ENCODE measurements around the gene PODXL.

PODXL gene

GRCh38 chr7:131564640-131565039, 8.2 kb upstream of the PODXL start:
- DNase-seq (ENCODE audit: low spot score) = no peak

- DNase-seq (ENCODE audit: low spot score) = no peak
Measured at GRCh38 chr7:131563918-131564317, 7.5 kb upstream of the PODXL start.

DNA sequence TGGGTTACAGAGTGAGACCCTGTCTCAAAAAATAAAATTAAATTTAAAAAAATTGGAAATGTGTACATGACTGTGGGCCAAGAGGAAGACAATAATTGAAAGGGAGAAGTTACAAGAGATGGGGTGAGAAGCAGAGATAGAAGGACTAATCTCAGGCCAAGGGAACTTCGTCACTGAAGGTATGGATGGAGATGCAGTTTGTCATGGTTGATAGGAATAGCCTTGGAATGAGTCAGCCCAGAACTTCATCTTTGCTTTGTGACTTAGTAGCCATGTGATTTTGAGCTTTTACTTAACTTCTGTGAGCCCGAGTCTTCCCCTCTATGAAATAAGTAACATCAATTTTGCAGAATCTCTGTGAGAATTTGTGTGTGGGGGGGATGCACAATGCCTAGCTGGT, 6.5 kb upstream of the PODXL start:
- no peak for DNase-seq (ENCODE audit: low spot score)

- DNase-seq (ENCODE audit: low spot score) = no peak
Measured at GRCh38 chr7:131560061-131560460, 3.6 kb upstream of the PODXL start.

- no peak for DNase-seq (ENCODE audit: low spot score)
Measured at GRCh38 chr7:131557652-131558385, 1.4 kb upstream of the PODXL start.

- DNase-seq (ENCODE audit: low spot score) = no peak
Measured at GRCh38 chr7:131556909-131557651, 652 bp upstream of the PODXL start.

GRCh38 chr7:131555552-131556052, 826 bp downstream of the PODXL start:
- peak; percentile 2 for DNase-seq (ENCODE audit: low spot score)

- DNase-seq (ENCODE audit: low spot score) = no peak
Measured at GRCh38 chr7:131554880-131555516, 1.4 kb downstream of the PODXL start.

- DNase-seq (ENCODE audit: low spot score) = no peak
Measured at GRCh38 chr7:131553931-131554330, 2.5 kb downstream of the PODXL start.

DNA sequence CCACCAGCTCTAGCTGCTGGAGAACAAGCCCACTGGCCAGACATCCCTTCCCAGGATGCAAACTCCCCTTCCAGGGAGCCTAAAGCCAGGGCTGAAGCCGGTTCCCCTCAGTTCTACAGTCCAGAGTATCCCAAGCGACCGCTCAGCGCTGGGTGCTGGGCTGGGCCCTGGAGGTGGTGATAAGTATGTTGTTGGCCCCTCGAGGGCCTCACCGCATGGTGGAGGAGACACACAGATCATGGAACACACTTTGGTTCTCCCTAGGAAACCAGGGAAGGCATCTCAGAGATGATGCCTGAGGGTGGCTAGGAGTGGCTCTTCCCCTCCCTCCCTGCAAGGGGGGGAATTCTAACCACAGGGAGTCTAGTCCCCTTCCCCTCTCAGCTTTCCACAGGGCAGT, 4.4 kb downstream of the PODXL start:
- no peak for DNase-seq (ENCODE audit: low spot score)

DNA sequence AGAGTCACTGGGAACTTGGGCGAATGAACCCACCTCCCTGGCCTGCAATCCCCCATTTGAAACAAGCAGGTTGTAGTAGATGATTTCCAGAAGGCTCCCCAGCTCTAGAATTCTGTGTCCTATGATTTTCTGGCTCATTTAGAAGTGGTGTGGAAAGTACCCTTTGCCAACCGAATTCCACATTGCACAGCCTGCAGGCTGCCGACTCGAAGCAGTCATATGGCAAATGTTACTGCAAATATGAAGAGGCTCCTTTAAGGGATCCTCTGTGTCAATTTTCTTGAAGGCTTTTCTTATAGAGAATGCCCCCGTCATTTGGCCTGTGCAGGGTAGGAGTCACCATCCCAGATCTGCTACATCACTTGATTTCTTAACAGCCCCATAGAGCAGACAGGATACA, 5.6 kb downstream of the PODXL start:
- no peak for DNase-seq (ENCODE audit: low spot score)

DNA sequence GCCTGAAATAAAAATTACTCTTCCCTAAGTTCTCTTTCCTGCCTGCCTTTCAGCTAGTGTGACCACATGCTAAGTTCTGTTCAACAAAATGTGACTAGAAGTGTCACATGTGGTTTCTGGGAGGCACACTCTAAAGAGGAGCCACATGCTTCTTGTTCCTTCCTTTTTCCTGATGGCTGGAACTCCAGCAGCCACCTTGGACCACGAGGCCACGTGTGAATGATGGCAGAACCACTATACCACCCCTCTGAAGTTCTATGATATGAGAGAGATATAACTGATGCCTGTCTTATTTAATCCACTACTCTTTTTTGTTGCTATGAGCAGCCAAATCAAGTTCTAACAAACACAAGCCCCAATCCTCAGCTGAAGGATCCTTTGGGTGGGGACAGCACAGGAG, 8.1 kb downstream of the PODXL start:
- no peak for DNase-seq (ENCODE audit: low spot score)

DNA sequence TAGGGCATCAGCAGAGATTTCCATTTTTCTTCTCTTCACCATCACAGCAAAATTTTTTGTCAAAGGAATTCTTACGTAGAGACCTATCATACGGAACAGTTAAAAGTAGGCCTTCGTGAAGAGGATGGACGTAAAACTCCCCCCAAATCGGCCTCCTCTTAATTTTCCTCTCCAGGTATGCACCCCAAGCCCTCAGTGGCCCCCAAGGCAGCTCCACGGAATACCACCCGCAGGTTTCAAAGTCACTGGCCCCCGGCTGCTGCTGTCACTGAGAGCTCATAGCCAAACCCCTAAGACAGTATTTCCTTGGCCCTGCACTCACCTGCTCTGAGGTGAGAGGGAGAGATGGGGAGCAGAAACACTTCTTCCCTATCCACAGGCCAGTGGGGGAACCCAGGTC, 8.8 kb downstream of the PODXL start:
- no peak for DNase-seq (ENCODE audit: low spot score)

GRCh38 chr7:131546583-131547141, 9.8 kb downstream of the PODXL start:
- peak; percentile 46 for DNase-seq (ENCODE audit: low spot score)

DNA sequence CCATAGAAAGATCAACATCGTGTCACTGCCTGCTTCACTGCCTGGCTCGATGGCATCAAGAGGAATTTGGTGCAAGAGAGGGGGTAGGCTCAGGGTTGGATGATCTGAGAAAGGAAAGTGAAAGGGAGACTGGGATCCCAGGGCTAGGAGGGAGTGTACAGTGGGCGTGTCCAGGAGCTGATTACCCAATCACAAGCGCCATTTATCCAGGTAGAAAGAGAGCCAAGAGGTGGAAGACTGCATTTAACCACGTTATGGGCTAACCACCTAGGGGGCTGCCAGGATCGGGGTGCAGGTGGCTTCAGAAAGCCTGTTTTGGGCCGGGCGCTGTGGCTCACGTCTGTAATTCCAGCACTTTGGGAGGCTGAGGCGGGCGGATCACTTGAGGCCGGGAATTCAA, 10.3 kb downstream of the PODXL start:
- DNase-seq (ENCODE audit: low spot score) = no peak

DNA sequence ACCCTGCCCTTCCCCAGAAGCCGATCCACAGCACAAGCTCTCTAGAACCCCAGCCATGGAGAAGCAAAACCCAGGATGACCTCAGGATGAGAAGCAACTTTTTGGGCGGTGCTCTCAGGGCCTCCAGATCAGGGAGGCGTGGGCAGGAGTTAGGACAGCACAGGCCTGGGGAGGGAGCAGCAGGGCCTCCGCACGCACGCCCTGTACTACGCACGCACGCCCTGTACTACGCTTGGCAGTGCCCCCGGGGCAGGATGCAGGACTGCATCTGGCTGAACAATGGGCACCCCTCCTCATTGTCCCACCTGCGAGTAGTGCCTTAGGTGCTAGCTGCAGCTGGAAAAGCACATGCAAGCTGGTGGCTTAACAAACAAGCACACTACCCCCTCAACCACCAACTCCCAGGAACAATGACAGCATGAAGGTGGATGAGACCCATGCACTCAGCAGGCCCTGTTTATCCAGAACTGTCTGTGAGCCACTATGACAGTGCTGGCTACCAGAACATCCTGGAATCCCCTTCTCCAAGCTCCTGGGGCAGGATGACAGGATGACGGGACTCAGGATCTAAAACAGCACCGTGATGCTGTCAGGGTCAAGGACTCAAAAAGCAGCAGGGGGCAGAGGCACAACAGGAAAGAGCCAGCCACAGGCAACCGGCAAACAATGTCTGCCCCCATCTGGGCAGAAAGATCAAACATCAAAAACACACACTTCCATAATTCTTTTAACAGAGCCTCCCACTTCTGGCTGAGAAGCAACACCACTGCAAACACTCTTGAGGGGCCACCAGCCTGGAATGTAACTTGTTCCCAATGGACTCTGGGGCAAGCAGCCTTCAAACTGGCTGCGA, 11.8 kb downstream of the PODXL start:
- DNase-seq (ENCODE audit: low spot score) = no peak

- DNase-seq (ENCODE audit: low spot score) = no peak
Measured at GRCh38 chr7:131544021-131544420, 12.4 kb downstream of the PODXL start.

DNA sequence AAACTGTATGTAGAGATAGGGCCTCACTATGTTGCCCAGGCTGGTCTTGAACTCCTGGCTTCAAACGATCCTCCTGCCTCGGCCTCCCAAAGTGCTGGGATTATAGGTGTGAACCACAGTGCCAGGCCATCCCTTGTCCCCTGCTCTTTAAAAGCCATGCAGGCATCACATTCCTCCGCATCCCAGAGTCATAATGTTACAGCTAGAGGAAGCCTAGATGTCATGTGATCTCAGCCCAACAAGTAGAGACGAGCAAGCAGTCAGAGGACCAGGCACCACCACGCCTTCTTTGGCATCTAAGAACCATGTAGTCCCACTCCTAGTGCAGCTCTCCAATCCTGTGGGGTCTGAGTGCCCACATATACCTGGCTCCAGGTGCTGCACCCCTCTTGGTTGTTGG, 13.1 kb downstream of the PODXL start:
- DNase-seq (ENCODE audit: low spot score) = no peak

DNA sequence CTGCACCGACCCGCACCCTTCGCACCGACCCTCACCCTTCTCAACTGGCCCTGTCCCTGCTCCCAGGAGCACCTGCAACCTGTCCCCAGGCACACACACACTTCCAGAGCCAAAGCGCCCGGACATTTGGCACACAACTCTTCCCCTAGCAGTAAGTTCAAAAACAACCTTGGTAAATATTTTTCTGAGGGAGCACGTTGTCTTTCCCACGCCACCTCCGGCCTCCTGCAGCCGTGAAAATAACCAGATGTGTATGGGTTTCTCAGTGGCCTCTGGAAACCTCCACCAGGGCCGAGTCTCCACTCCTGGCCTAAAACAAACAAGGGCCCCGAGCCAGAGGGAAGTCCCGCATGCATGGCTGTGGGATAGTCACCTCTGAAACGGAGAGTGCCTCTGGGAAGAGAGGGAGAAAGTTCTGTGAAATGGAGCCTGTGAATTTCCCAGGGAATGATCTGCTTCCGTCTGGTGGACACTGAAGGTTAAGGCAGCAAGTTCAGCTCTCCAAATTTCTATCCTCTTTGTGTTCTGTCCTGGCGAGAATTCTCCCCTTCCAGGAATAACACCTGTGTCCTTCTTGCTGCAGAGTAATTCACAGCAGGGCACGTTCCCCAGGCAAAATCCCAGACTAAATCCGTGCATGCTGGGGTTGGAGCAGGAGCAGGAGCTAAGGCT, 15.8 kb downstream of the PODXL start:
- DNase-seq (ENCODE audit: low spot score) = no peak

DNA sequence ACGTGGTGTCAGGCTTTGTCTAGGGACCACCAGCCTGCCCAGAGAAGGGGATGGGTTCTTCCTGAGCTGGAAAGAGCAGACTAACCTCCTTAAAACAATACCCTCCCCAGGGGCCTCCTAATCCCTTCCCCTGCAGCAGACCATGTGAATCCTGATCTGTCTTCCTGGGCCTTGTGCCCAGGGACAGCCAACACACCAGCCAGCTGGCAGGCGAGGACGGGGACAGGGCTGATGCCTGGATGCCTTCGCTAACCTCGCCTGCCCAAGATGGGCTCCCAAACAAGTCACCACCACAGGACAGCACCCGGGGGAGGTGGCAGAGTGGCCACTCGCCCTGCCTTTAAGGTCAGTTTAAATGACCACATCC, 17.6 kb downstream of the PODXL start:
- no peak for DNase-seq (ENCODE audit: low spot score)

- DNase-seq (ENCODE audit: low spot score) = no peak
Measured at GRCh38 chr7:131538071-131538812, 18.2 kb downstream of the PODXL start.

Data from activated CD4-positive, alpha-beta T cell treated with anti-CD3 and anti-CD28 coated beads, Interleukin-2, Interleukin-4, amounts not matched to agents 100 ng/mL and 50 ng/mL, durations not matched to agents 16 hours and 8 hours (primary cell).